RPMI8226 (cell line): ENCODE measurements around the gene TUBG2.
"Not testable (repeated sequence)": the region's sequence is repeated elsewhere in the genome, so short reads cannot be mapped to it uniquely, and the experiment has no call there.

Source experiments
- DNase-seq: peaks from one replicate; pipeline ENCODE4 v3.0.0-alpha.2; 2015

Gene TUBG2

GRCh38 chr17:42659079-42659931 is at the start of gene TUBG2:
Gene TUBG2, plus strand, starts transcription at chr17:42659284. Its CDS starts 220 bp downstream, at chr17:42659504.
- peak; percentile 91 for DNase-seq

DNA sequence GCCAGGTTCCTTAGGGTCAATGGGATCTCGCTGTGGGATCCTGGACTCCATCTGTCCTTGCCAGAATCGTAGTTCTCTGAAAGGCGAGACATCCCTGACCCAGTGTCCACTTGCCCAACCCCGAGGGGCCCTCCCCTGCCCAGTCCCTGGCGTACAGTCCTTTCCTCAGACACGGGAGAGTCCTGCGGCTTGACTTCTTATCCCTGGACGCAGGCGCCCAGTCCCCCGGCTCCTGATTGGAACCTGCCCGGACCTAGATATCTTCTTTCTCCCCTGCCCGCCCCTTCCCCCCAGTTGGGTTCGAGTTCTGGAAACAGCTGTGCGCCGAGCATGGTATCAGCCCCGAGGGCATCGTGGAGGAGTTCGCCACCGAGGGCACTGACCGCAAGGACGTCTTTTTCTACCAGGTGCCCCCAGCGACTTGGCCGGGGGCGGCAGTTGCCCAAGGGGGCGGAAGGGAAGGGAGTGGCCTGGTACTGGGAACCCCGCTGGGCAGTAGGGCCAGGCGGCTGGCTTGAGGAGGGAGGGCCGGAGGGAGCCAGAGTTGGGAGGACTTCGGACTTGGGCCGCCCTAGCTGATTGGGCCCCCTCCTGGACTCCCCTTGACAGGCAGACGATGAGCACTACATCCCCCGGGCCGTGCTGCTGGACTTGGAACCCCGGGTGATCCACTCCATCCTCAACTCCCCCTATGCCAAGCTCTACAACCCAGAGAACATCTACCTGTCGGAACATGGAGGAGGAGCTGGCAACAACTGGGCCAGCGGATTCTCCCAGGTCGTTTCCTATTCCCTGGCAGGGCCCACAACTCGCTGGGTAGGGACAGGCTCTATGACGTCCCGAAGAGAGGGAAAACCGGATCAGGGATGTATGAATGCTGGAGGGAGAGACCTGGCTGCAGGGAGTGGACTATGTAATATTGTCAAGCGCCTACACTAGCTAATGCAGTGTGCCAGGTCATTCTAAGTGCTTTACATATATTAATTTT is 49.0 kb upstream of the TUBG2 start:
- DNase-seq = peak; percentile 27

DNA sequence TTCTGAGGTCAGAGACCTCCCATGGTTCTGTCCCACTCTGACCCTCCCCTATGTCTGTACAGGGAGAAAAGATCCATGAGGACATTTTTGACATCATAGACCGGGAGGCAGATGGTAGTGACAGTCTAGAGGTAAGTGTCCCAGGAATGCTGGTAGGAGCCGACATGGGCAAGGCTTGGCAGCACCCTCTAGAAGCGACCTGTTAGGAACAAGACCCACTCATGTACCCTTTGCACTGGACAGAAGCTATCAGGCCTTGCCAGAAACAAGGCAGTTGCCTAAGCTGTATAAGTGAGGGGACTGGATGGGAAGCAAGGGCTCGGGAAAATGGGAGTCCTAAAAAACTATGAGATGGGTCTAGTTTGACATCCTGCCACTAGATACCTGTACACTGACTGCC is 47.1 kb upstream of the TUBG2 start:
- DNase-seq = no peak

DNA sequence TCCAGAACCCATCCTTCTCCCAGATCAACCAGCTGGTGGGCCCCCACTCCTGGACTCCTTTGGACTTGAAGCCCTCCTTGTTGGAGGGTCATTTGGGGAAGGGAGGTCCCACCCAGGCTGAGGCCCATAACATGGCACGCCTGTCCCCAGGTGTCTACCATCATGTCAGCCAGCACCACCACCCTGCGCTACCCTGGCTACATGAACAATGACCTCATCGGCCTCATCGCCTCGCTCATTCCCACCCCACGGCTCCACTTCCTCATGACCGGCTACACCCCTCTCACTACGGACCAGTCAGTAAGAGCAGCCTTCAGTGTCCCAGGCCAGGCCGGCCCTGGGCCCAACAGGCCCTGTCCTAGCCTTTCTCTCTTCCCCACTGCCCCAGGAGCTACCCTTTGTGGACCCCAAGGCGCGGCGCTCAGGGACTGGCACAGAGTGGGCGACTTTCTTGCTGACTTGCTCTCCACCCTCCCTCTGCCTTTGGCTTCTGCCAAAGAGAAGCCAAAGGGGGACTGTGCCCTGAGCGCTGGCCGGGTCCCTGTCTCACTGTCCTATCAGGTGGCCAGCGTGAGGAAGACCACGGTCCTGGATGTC is 45.3 kb upstream of the TUBG2 start:
- no peak for DNase-seq

GRCh38 chr17:42617956-42618431 is 41.1 kb upstream of the TUBG2 start:
- peak; percentile 86 for DNase-seq

- peak; percentile 95 for DNase-seq
These were observed 40.5 kb upstream of the TUBG2 start for GRCh38 chr17:42618442-42619150.

DNA sequence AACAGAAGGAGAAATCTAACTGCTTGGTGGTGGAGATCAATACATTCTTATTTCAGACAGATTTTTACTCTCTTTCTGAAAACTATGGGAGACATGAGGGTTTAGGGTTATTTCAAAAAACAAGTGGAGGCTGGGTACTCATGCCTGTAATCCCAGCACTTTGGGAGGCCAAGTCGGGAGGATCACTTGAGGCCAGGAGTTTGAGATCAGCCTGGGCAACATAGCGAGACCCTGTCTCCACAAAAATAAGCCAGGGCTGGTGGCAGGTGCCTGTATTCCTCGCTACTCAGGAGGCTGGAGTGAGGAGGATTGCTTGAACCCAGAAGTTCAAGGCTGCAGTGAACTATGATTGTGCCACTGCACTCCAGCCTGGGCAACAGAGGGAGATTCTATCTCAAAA is 37.1 kb upstream of the TUBG2 start:
- DNase-seq = not testable (repeated sequence)

GRCh38 chr17:42623271-42623670 is 35.8 kb upstream of the TUBG2 start:
- DNase-seq = no peak

GRCh38 chr17:42623732-42624596 is 35.1 kb upstream of the TUBG2 start:
- no peak for DNase-seq

- DNase-seq = not testable (repeated sequence)
These were observed 31.9 kb upstream of the TUBG2 start for GRCh38 chr17:42627032-42627764.

DNA sequence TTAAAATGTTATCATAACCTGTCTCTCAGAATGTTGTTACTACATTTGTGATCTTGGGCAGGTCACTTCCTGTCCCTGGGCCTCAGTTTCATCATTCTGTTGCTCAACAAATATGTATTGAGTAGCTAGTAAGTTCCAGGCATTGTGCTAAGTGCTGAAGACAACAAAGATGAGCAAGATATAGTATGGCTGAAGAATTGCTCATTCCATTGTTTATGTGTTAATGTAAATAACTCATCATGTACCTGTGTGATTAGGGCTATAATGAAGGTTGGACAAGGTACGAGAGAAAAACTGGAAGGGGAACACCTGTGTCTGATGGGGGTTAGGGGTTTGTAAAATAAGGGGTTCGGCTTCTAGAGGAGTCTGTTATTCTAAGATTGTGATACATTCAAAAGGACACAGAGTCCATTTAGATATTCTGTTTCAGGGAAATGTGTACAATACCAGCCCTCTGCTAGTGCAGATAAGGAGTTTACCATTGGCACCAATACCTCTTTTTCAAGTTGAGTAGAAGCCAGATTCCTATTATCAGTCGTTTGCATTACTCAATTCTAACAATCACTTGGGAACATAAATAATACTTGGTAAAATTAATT is 29.6 kb upstream of the TUBG2 start:
- DNase-seq = no peak

GRCh38 chr17:42632949-42633444 is 26.1 kb upstream of the TUBG2 start:
- DNase-seq = no peak

DNA sequence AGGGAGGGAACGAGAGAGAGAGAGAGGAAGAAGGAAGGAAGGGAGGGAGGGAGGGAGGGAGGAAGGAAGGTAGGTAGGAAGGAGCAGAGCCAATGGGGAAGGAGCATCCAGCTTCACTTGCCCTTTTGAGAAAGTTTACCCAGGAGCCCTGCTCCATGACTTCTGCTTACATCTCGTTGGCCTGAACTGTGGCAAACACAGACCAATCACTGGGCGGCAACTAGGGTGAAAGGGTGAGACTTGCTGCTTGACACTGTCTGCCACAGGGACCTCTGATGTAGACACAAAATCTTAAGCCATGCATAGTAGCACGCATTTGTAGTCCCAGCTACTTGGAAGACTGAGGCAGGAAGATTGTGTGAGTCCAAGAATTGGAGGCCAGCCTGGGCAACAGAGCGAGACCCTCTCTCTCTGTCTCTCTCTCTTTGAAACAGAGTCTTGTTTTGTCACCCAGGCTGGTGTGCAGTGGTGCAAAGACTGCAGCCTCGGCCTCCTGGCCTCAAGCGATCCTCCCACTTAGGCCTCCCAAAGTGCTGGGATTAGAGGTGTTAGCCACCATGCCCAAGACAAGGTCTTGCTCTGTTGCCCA is 19.5 kb upstream of the TUBG2 start:
- no peak for DNase-seq

GRCh38 chr17:42640121-42640520 is 19.0 kb upstream of the TUBG2 start:
- no peak for DNase-seq

- DNase-seq = no peak
These were observed 16.7 kb upstream of the TUBG2 start for GRCh38 chr17:42642336-42642735.

DNA sequence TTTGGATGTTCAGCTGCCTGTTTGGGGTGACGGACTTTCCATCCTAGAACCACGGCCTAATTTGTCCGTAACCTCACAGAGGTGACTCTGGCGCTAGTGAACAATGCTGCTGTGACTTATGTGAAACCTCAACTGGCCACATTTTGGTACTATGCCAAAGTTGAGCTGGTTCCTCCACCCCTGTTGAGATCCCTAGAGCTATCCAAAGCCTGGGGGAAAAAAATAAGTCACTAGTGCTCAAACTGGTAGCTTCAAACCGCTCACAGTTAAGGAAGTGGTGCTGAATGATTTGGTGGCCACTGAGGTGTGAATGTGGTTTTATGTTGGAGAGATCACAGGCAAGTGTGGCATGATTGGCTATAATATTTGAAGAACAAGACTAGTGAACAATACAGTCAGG is 11.3 kb upstream of the TUBG2 start:
- peak; percentile 60 for DNase-seq

- no peak for DNase-seq
These were observed 7.7 kb upstream of the TUBG2 start for GRCh38 chr17:42651392-42651791.

DNA sequence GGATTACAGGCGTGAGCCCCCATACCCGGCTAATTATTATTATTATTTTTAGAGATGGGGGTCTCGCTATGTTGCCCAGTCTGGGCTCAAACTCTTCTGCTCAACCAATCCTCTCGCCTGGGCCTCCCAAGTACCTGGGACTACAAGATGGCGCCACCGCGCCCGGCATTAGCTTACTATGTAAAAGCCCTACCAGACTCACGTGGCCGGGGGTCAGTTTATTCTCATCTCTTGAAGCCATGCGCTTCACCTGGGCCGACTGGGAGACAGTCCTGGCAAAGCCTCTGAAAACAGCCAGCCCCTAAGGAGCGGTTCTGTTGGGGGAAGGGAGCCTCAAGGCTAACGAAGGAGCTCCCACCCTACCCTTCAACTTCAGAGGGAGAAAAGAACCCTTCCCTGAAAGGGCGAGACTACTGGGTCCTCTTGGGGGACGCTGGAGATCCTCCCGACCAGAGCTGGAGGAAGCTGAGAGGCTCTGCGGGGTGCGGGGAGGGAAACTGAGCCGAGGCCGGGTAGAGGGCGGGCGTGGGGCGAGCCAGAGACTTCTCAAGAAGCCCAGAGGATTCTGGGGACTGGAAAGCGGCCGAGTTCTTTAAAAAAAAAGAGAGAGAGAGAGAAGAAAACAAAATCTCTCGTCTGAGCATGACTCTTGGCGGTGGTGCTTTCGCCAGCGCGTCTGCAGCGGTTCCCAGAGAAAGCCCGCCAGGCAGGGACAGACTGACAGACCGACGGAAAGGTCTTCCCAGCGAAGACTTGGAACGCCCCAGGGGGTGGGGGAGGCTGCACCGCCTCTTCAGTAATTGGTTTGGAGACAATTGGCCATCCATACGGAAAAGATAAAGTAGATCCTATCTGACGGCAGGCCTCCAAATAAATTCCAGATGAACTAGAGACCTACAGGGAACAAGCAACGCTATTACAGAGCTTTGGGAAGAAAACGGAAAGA is 5.6 kb upstream of the TUBG2 start:
- no peak for DNase-seq
